ENCODE data around the gene PDE4A.

Gene PDE4A

DNA sequence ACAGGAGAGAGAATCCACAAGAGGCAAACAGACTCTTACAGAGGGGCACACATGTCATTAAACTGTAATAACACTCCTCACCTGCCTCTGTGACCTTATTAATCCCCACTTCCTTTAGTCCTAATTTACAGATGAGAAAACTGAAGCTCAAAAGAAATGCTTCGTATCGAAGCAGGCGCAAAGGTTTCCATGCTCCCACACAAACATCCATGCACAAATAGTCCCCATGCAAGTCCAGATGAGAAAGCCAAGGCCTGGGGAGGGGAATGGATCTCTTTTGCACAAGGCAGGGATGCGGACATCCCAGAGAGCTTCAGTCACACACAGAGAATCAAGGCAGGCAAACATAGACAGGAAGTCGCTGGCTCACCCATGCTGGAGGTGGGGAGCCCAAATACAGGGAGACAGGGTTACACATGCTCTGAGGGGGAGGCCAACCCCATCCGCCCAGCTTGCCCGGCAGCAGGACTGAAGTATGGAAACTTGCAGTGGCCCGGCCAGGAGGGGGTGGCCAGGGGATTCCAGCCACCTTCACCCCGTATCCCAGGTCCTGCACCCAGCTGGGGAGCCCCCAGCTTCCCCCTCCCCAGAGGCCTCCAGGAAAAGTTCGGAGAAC lies 96.4 kb downstream of the PDE4A start:
- no peak for DNase-seq

DNA sequence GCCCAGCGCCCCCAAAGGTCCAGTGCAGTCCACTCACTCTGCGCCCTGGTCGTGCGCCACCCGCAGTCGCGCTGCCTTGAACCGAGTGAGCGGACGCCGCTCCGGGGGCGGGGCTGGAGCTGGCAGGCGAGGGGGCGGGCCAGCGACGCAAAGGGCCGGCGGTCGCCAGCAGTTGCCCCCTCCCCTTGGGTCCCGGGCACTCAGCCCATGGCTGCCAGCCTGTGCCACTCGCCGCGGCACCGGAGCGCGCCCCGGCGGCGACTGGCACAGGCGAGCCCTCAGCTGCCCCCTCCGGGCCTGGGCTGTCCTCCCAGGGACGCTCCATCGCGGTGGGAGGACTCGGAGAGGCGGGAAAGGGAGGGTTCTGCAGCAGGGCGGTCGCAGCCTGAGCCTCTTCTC lies 97.0 kb downstream of the PDE4A start, which contains the start of gene S1PR5:
Gene S1PR5 (minus strand): TSS at position 87 of the 399 bp plus-strand sequence. CDS start 2,436 bp downstream, outside the sequence.
- DNase-seq: no peak

DNA sequence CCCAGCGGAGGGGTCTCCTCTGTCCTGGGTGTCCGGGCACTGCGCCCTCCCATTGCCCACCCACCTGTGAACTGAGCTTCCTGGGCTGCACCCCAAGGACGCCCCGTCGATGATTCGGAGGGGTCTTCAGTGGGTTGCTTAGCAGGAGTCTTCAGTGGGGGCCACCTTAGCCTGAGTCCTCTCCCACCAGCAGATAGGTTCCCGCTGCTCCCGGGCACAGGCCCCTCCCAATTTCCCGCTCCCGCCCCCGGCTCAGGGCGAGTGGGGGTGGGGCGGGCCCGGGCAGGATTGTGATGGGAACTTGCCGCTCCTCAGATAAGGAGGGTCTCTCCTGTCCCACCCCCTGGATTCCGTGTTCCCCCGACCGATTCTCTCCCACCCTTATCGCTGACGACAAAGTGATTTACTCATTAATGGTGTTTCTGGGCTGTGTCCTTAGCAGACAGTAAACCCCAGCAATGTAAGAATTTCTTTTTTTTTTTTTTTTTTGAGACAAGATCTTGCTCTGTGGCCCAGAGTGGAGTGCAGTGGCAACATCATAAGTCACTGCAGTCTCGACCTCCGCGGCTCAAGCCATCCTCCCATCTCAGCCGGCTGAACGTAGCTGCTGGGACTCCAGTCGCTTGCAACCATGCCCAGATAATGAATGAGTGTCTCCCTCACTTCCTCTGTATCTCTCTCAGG lies 97.6 kb downstream of the PDE4A start:
- DNase-seq: no peak

DNA sequence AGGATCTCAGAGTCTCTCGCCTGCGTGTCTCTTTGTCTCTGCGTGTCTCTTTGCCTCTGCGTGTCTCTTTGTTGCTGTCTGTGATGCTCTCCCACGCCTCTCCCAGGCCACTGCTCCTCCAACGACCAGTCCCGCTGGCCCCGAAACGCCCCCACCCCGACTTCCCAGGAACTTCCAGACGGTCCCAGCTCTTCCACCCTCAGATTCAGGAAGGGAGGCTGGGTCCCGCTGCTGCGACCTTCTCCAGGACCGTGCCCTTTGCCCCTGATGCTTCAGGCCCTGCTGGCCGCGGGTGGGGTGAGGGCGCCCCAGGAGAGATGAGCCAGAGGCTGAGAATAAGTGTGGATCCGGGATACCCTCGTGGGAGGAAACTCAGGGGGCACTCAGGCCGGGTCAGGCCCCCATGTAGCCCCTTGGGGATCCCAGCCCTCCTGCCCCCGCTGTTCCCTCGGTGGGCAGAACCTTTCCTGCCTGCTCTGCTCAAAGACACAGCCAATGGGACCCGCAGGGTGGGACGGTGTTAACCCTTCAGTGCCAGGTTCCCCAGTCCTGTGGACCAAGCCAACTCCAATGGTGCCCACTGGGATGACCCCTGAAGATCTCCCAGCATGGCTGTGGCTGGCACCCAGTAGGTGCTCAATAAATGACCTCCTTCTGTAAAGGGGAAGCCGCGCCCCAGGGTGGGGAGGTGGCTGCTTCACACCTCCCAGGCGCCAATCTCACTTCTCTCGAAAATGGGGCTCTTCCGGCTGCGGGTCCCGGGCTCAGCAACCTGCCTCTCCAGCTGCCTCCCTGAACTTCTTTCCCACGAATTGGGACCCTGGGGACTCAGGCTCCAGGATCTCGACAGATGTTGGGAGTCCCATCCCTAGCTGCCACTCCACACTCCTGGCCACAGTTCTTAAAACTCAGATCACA lies 98.4 kb downstream of the PDE4A start:
- DNase-seq: no peak

All from cerebellar nuclear complex (tissue), 1 donor.